GM23338 (cell line): ENCODE results near the gene PTPRO. TPM values are rescaled to one million over a fixed set of nuclear protein-coding genes. Genes with fewer than 3 reads are reported as not detected.

ENCODE experiments used
- ATAC-seq: fragments of 200-7000 bp; cut with Tn5 transposase; 3 replicates; pipeline ENCODE4 v1.9.1; 2020
- DNase-seq: peaks from one replicate; pipeline ENCODE4 v3.0.0-alpha.2; 2015; ENCODE audit warnings: low spot score
- H2AFZ ChIP-seq: fragments of 200-600 bp; sonication (generic); 2 replicates; pipeline ENCODE4 v1.8.0; 2016; ENCODE audit warnings: antibody characterized with exemption, mild to moderate bottlenecking, moderate library complexity
- H3F3A ChIP-seq: fragments of 200-600 bp; sonication (generic); replicated peaks from 2 replicates; pipeline ENCODE4 v1.8.0; 2017; ENCODE audit warnings: antibody characterized with exemption, mixed run types, low read depth
- H3K27ac ChIP-seq: fragments of 200-600 bp; sonication (generic); 2 replicates; pipeline ENCODE4 v1.6.1; 2016; ENCODE audit warnings: low read depth
- H3K27me3 ChIP-seq: fragments of 200-600 bp; sonication (generic); 2 replicates; pipeline ENCODE4 v1.8.0; 2016; ENCODE audit warnings: mild to moderate bottlenecking, mixed run types, moderate library complexity; ENCODE audit not compliant: insufficient read depth
- H3K36me3 ChIP-seq: fragments of 200-600 bp; sonication (generic); 2 replicates; pipeline ENCODE4 v1.8.0; 2016; ENCODE audit warnings: mild to moderate bottlenecking; ENCODE audit not compliant: insufficient read depth
- H3K4me1 ChIP-seq: fragments of 200-600 bp; sonication (generic); 2 replicates; pipeline ENCODE4 v1.8.0; 2016; ENCODE audit warnings: mild to moderate bottlenecking, moderate library complexity; ENCODE audit not compliant: insufficient read depth
- H3K4me2 ChIP-seq: fragments of 200-600 bp; sonication (generic); 2 replicates; pipeline ENCODE4 v1.7.1; 2017; ENCODE audit warnings: mixed run types
- H3K4me3 ChIP-seq: fragments of 200-600 bp; sonication (generic); 2 replicates; pipeline ENCODE4 v1.6.1; 2016; ENCODE audit warnings: mixed run types
- H3K79me2 ChIP-seq: fragments of 200-600 bp; sonication (generic); replicated peaks from 2 replicates; pipeline ENCODE4 v1.8.0; 2017; ENCODE audit warnings: mild to moderate bottlenecking; ENCODE audit not compliant: insufficient read depth
- H3K9me2 ChIP-seq: fragments of 200-600 bp; sonication (generic); 2 replicates; pipeline ENCODE4 v1.8.0; 2017; ENCODE audit not compliant: insufficient read depth
- H4K20me1 ChIP-seq: fragments of 200-600 bp; sonication (generic); replicated peaks from 2 replicates; pipeline ENCODE4 v1.8.0; 2017; ENCODE audit warnings: mild to moderate bottlenecking; ENCODE audit not compliant: insufficient read depth
- H3K27ac Mint-ChIP-seq: 2 replicates; pipeline ENCODE4 v1.8.0; 2020; ENCODE audit warnings: inconsistent platforms, mild to moderate bottlenecking, moderate library complexity, mixed read lengths
- H3K27me3 Mint-ChIP-seq: 3 replicates; pipeline ENCODE4 v1.8.0; 2022; ENCODE audit warnings: low read depth, mild to moderate bottlenecking, moderate library complexity, mixed read lengths, inconsistent platforms; ENCODE audit not compliant: insufficient read depth, poor library complexity
- H3K36me3 Mint-ChIP-seq: 3 replicates; pipeline ENCODE4 v1.8.0; 2021; ENCODE audit warnings: low read depth, mild to moderate bottlenecking, inconsistent platforms, moderate library complexity, mixed read lengths
- H3K4me1 Mint-ChIP-seq: 3 replicates; pipeline ENCODE4 v1.8.0; 2020; ENCODE audit warnings: mild to moderate bottlenecking, inconsistent platforms, mixed read lengths
- H3K4me3 Mint-ChIP-seq: 3 replicates; pipeline ENCODE4 v1.8.0; 2021; ENCODE audit warnings: moderate library complexity, mild to moderate bottlenecking, inconsistent platforms, mixed read lengths
- H3K9me3 Mint-ChIP-seq: 3 replicates; pipeline ENCODE4 v1.8.0; 2020; ENCODE audit warnings: moderate library complexity, mild to moderate bottlenecking, inconsistent platforms, mixed read lengths
- CREB1 ChIP-seq: fragments of 250-450 bp; sonication (Bioruptor Pico); IDR thresholded peaks from 2 replicates; pipeline ENCODE4 v1.5.0; 2020; ENCODE audit warnings: low read depth, mild to moderate bottlenecking, moderate library complexity
- CTCF ChIP-seq, 2 experiments: fragments of 200-600 bp in 1 of 2; sonication (generic) in 1 of 2; conservative IDR thresholded peaks; 2 replicates each; pipeline versions ENCODE4 v1.5.1 to v1.6.1; 2016 to 2017; ENCODE audit warnings: antibody characterized with exemption in 2 of 2, low read depth in 2 of 2, mild to moderate bottlenecking in 2 of 2, moderate library complexity in 1 of 2
- ETS1 ChIP-seq: IDR thresholded peaks from 2 replicates; pipeline ENCODE4 v1.6.1; 2016; ENCODE audit warnings: antibody characterized with exemption
- EZH2 ChIP-seq: fragments of 200-600 bp; sonication (generic); IDR thresholded peaks from one replicate; pipeline ENCODE4 v1.8.0; 2017; ENCODE audit warnings: antibody characterized with exemption, mild to moderate bottlenecking, low read depth; ENCODE audit not compliant: unreplicated experiment
- EZH2phosphoT487 ChIP-seq: fragments of 200-600 bp; sonication (generic); IDR thresholded peaks from one replicate; pipeline ENCODE4 v1.8.1; 2018; ENCODE audit warnings: antibody characterized with exemption; ENCODE audit not compliant: unreplicated experiment
- JUNB ChIP-seq: IDR thresholded peaks from one replicate; pipeline ENCODE4 v1.6.1; 2016; ENCODE audit warnings: antibody characterized with exemption; ENCODE audit not compliant: unreplicated experiment
- NANOG ChIP-seq: IDR thresholded peaks from 2 replicates; pipeline ENCODE4 v1.6.1; 2016; ENCODE audit warnings: antibody characterized with exemption, borderline replicate concordance
- POLR2AphosphoS5 ChIP-seq: IDR thresholded peaks from 2 replicates; pipeline ENCODE4 v1.6.1; 2016; ENCODE audit warnings: antibody characterized with exemption, low read depth
- REST ChIP-seq: IDR thresholded peaks from one replicate; pipeline ENCODE4 v1.6.1; 2018; ENCODE audit warnings: antibody characterized with exemption; ENCODE audit not compliant: unreplicated experiment
- STAT1 ChIP-seq: IDR thresholded peaks from one replicate; pipeline ENCODE4 v1.6.1; 2016; ENCODE audit warnings: antibody characterized with exemption; ENCODE audit not compliant: unreplicated experiment
- ZNF114 ChIP-seq: fragments of 250-450 bp; sonication (Bioruptor Pico); IDR thresholded peaks from 2 replicates; pipeline ENCODE4 v1.5.0; 2020; ENCODE audit warnings: mild to moderate bottlenecking, moderate library complexity
- ZNF331 ChIP-seq: fragments of 250-450 bp; sonication (Bioruptor Pico); IDR thresholded peaks from 2 replicates; pipeline ENCODE4 v1.5.0; 2020; ENCODE audit warnings: low read depth, mild to moderate bottlenecking, moderate library complexity
- ZNF462 ChIP-seq: fragments of 250-450 bp; sonication (Bioruptor Pico); IDR thresholded peaks from 2 replicates; pipeline ENCODE4 v1.5.0; 2020; ENCODE audit warnings: mild to moderate bottlenecking, moderate library complexity
- polyA plus RNA-seq: library from polyadenylated mRNA; unstranded; fragments of >200 nt; fragmentation: Nextera tagmentation; extraction: Ambion mirVana; gene quantifications from 2 replicates; pipeline ENCODE4 v1.2.1, GENCODE V29; 2016
- total RNA-seq: library from RNA; depleted of rRNA; stranded (reverse); fragments of >200 nt; shearing (Covaris generic); gene quantifications from 2 replicates; pipeline ENCODE4 v1.2.3, GENCODE V29; 2014

PTPRO gene
- total and polyA plus RNA-seq, 2 experiments from 2014 or later, result 1.4 to 1.5 TPM

- H3K9me3 Mint-ChIP-seq, result no peaks in the 10 kb centered on the region
- H3K4me3 Mint-ChIP-seq, result no peak overlapping the region
- ATAC-seq (no peak), DNase-seq (no peak)
- Histone ChIP-seq H3K36me3 (no peaks in the 10 kb centered on the region), H3K27ac (no peak overlapping the region), H3K27me3 (no peaks in the 10 kb centered on the region), H3K79me2 (no peaks in the 10 kb centered on the region), H4K20me1 (no peaks in the 10 kb centered on the region), H3K4me1 (no peaks in the 10 kb centered on the region), H3F3A (no peaks in the 10 kb centered on the region), H3K4me2 (no peak overlapping the region), H3K9me2 (no peaks in the 10 kb centered on the region), H2AFZ (no peak overlapping the region), H3K4me3 (no peak overlapping the region)
- H3K4me1 Mint-ChIP-seq, result no peaks in the 10 kb centered on the region
- TF ChIP-seq JUNB (no peak), ZNF331 (no peak), EZH2 (no peak), CTCF (conservative IDR thresholded peaks at IDR 0.05; ENCODE audit: low read depth in 2 of 2) (no peak), POLR2AphosphoS5 (no peak), REST (no peak), ZNF462 (CRISPR knock-in tag) (no peak), NANOG (no peak), ZNF114 (CRISPR knock-in tag) (no peak), ETS1 (no peak), EZH2phosphoT487 (no peak), CREB1 (CRISPR knock-in tag) (no peak), STAT1 (no peak)
- no peak overlapping the region for H3K27ac Mint-ChIP-seq
- H3K27me3 Mint-ChIP-seq, result no peaks in the 10 kb centered on the region
- no peaks in the 10 kb centered on the region for H3K36me3 Mint-ChIP-seq
Observed at GRCh38 chr12:15602051-15602672, 279.9 kb downstream of the PTPRO start.
